HepG2 (cell line): ENCODE data around the gene ATG5. TPM values are rescaled to one million over a fixed set of nuclear protein-coding genes. Genes with fewer than 3 reads are reported as not detected.

Experiments
- ATAC-seq: fragments of 200-7000 bp; cut with Tn5 transposase; 3 replicates; pipeline ENCODE4 v1.9.1; 2020; ENCODE audit warnings: mild to moderate bottlenecking, moderate library complexity
- BruUV-seq: library from RNA; stranded (reverse); fragments of 400-500 nt; replicated peaks from 2 replicates; lab custom pipeline; 2021; lab: Mats Ljungman, UMichigan
- CTCF ChIA-PET: fragments of 300-600 bp; formaldehyde crosslinking; extraction: SDS; loops from one replicate; lab custom pipeline; 2021; ENCODE audit warnings: low total read pairs, inconsistent platforms, low intra/inter-chr PET ratio; lab: Yijun Ruan, JAX
- POLR2A ChIA-PET: fragments of 350-600 bp; sonication (Branson Sonifier 250); formaldehyde crosslinking; loops from one replicate; lab custom pipeline; 2020; ENCODE audit warnings: antibody characterized with exemption, inconsistent platforms; lab: Yijun Ruan, JAX
- DNase-seq: peaks from one replicate; pipeline ENCODE4 v3.0.0-alpha.2; 2015; ENCODE audit warnings: low spot score
- FAIRE-seq: peaks from 3 replicates; lab custom pipeline; 2011; peaks lifted over from hg19 to GRCh38; lab: Jason Lieb, UNC
- H2AFZ ChIP-seq: one replicate; pipeline ENCODE4 v1.6.1; 2011; ENCODE audit warnings: low read length, inconsistent platforms
- H3K27ac ChIP-seq: fragments of 300-600 bp; 3 replicates; pipeline ENCODE4 v1.8.0; 2011; ENCODE audit warnings: mixed run types, mild to moderate bottlenecking, mixed read lengths, low read length, inconsistent platforms; ENCODE audit not compliant: insufficient read depth; ENCODE audit errors: extremely low read length
- H3K27me3 ChIP-seq, 2 experiments: fragments of 200-600 bp in 1 of 2; 2 replicates in 1 of 2; 3 replicates in 1 of 2; pipeline versions ENCODE4 v1.6.0 to v1.8.0; 2011; ENCODE audit warnings: low read length in 2 of 2, mild to moderate bottlenecking in 2 of 2, moderate library complexity in 2 of 2, inconsistent platforms in 1 of 2; ENCODE audit not compliant: insufficient read depth in 2 of 2, control insufficient read depth in 1 of 2
- H3K36me3 ChIP-seq, 2 experiments: fragments of 200-600 bp in 1 of 2; replicated peaks in 1 of 2; 2 replicates in 1 of 2; 3 replicates in 1 of 2; pipeline versions ENCODE4 v1.5.1 to v1.8.0; 2011; ENCODE audit warnings: low read length in 2 of 2, inconsistent platforms in 1 of 2; ENCODE audit not compliant: insufficient read depth in 2 of 2, control insufficient read depth in 1 of 2
- H3K4me1 ChIP-seq: 2 replicates; pipeline ENCODE4 v1.5.1; 2012; ENCODE audit warnings: low read length, inconsistent platforms; ENCODE audit not compliant: insufficient read depth
- H3K4me2 ChIP-seq: 2 replicates; pipeline ENCODE4 v1.6.0; 2011; ENCODE audit warnings: low read depth, low read length, inconsistent platforms
- H3K4me3 ChIP-seq, 3 experiments: fragments of 200-600 bp in 1 of 3; sonication (generic), shearing (Covaris generic) in 1 of 3; replicated peaks in 1 of 3; 2 replicates each; pipeline ENCODE4 v1.5.1; 2011 to 2016; ENCODE audit warnings: low read length in 3 of 3, inconsistent platforms in 2 of 3, low read depth in 2 of 3, mild to moderate bottlenecking in 2 of 3, control low read depth in 1 of 3, mixed read lengths in 1 of 3; ENCODE audit not compliant: insufficient read depth in 1 of 3
- H3K79me2 ChIP-seq: one replicate; pipeline ENCODE4 v1.6.1; 2011; ENCODE audit warnings: low read length, inconsistent platforms; ENCODE audit not compliant: insufficient read depth
- H3K9ac ChIP-seq: 2 replicates; pipeline ENCODE4 v1.6.0; 2011; ENCODE audit warnings: mild to moderate bottlenecking, low read depth, low read length, inconsistent platforms; ENCODE audit not compliant: insufficient read depth
- H3K9me3 ChIP-seq: 2 replicates; pipeline ENCODE4 v1.5.1; 2012; ENCODE audit warnings: mild to moderate bottlenecking, low read length
- H4K20me1 ChIP-seq: 2 replicates; pipeline ENCODE4 v1.6.0; 2011; ENCODE audit warnings: inconsistent platforms, mild to moderate bottlenecking, low read length, moderate library complexity; ENCODE audit not compliant: insufficient read depth
- CEBPG ChIP-seq: IDR thresholded peaks from 2 replicates; pipeline ENCODE4 v1.6.1; 2016
- HNRNPL ChIP-seq: fragments of 200-400 bp; formaldehyde crosslinking; IDR thresholded peaks from 2 replicates; pipeline ENCODE4 v1.6.1; 2017; ENCODE audit warnings: mild to moderate bottlenecking, low read depth, low read length
- NFIB ChIP-seq: sonication (generic); formaldehyde crosslinking; IDR thresholded peaks from 2 replicates; pipeline ENCODE4 v1.9.0; 2021; ENCODE audit warnings: missing genetic modification reagents, mild to moderate bottlenecking, borderline replicate concordance
- RCOR2 ChIP-seq: IDR thresholded peaks from 2 replicates; pipeline ENCODE4 v1.6.1; 2016; ENCODE audit warnings: missing biosample characterization, missing genetic modification reagents
- TBX3 ChIP-seq: fragments of 450-650 bp; IDR thresholded peaks from 2 replicates; pipeline ENCODE4 v1.6.1; 2017; ENCODE audit warnings: antibody characterized with exemption, mild to moderate bottlenecking, inconsistent platforms, borderline replicate concordance
- ZNF225 ChIP-seq: sonication (generic); formaldehyde crosslinking; IDR thresholded peaks from 2 replicates; pipeline ENCODE4 v1.4.0; 2020; ENCODE audit warnings: mild to moderate bottlenecking, missing genetic modification reagents
- ZNF326 ChIP-seq: sonication (generic); formaldehyde crosslinking; IDR thresholded peaks from 2 replicates; pipeline ENCODE4 v1.4.0; 2020; ENCODE audit warnings: missing genetic modification reagents, borderline replicate concordance
- WGBS: methylation state at CpG from one replicate; pipeline ENCODE4 v1.1.6; 2017; ENCODE audit warnings: low lambda C conversion rate; 5-methylcytosine and 5-hydroxymethylcytosine counted together
- in situ Hi-C: cut with HindIII; loops from 2 replicates; pipeline ENCODE4 v1.10.0; 2017; ENCODE audit warnings: low pct_unique_long_range_greater_than_20kb; ENCODE audit not compliant: extremely low pct_ligation_motif_present
- intact Hi-C: fragments of 100-400 bp; cut with micrococcal nuclease; formaldehyde crosslinking; loops from one replicate; pipeline ENCODE4 v1.10.0; 2022; ENCODE audit not compliant: unreplicated experiment
- polyA plus RNA-seq, 8 experiments: library from polyadenylated mRNA; depleted of rRNA in 3 of 8; stranded (reverse) in 7 of 8; unstranded in 1 of 8; fragments of >200 nt; fragmentation: Illumina TruSeq in 4 of 8; extraction: Trizol in 4 of 8; gene quantifications; 2 replicates each; pipeline versions ENCODE4 v1.2.1 to v1.2.3, GENCODE V29; 2011 to 2016; ENCODE audit warnings: low read depth in 4 of 8, missing spikeins in 1 of 8, mixed read lengths in 1 of 8; ENCODE audit not compliant: insufficient read depth in 1 of 8
- total RNA-seq, 5 experiments: library from RNA; depleted of rRNA; stranded (reverse); fragments of >200 nt; fragmentation: Illumina TruSeq; extraction: Trizol; gene quantifications; 2 replicates each; pipeline ENCODE4 v1.2.3, GENCODE V29; 2016; ENCODE audit warnings: low read depth in 1 of 5

The ATG5 gene
- total and polyA plus RNA-seq, 2 of the 13 experiments (the other 11 are each of a cell fraction or from before 2014, with no cell fraction given): 21.3 to 48.0 TPM

DNA sequence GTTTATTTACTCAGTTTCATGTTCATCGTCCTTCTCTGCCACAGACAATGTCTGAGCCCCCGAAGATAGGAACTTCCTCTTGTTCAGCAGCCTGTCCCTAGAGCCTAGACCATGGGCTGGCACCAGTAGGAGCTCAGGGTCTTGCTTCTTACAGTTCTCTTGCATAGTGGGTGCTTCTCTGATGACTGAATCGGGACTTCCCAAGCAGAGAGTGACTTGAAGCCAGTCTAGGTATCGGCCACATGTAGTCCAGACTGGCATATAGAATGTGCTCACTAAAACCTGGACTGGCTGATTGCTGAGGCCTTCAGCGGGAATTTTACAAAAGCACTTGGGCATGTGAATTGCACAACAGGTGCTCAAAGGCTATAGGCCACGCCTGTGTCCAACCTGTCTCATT lies 187.4 kb downstream of the ATG5 start:
- H3K9ac ChIP-seq: no peak overlapping the region
- H3K27me3 ChIP-seq: peaks cover 0 to 13% of the 10 kb centered on the region in 2 experiments; a peak in 2 of 5 replicates
- no peak for ATAC-seq
- no peak overlapping the region for H3K27ac ChIP-seq
- ChIA-PET CTCF (no interaction called here), POLR2A (no interaction called here)
- no peak for FAIRE-seq
- no peaks in the 10 kb centered on the region for H3K9me3 ChIP-seq
- no peak for DNase-seq
- no peaks in the 10 kb centered on the region for H3K36me3 ChIP-seq
- no peak overlapping the region for H3K4me3 ChIP-seq
- TF ChIP-seq ZNF326 (CRISPR knock-in tag) (no peak), TBX3 (no peak), ZNF225 (CRISPR knock-in tag) (no peak)
- peaks cover 21% of the 10 kb centered on the region for H3K4me1 ChIP-seq
- no peak overlapping the region for H2AFZ ChIP-seq
- intact Hi-C loops: no loop called here
- no peaks in the 10 kb centered on the region for H3K79me2 ChIP-seq
- H4K20me1 ChIP-seq: no peaks in the 10 kb centered on the region
- in situ Hi-C loops: no loop called here
- BruUV-seq: no TSS peak
- 23% methylated on average over 6 of the region's 6 CpGs for WGBS
- H3K4me2 ChIP-seq: no peak overlapping the region

DNA sequence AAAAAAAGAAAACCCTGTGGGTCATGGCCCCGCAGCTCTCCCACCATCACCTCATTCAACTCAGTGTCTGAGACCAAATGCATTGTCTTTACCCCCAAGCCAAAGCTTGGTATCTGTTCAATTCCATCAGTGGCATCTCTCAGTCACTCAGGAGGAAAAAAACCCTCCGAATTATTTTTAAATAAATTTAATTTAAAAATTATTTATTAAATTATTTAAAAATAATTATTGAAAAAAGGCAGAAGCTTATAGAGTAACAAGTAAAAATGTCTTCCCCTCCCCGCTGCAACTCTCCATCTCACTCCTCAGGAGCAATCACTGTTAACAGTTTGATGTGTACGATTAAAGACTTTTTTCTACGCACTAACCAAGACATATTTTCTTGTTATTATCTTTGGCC lies 188.7 kb downstream of the ATG5 start:
- Histone ChIP-seq H3K36me3 (no peaks in the 10 kb centered on the region), H3K4me1 (peaks cover 21% of the 10 kb centered on the region), H3K27me3 (peaks cover 0 to 10% of the 10 kb centered on the region in 2 experiments; a peak in 1 of 5 replicates), H3K4me3 (no peak overlapping the region), H3K9me3 (no peaks in the 10 kb centered on the region), H3K9ac (no peak overlapping the region), H3K79me2 (no peaks in the 10 kb centered on the region), H2AFZ (no peak overlapping the region), H3K4me2 (no peak overlapping the region), H4K20me1 (no peaks in the 10 kb centered on the region), H3K27ac (no peak overlapping the region)
- POLR2A ChIA-PET: no interaction called here
- BruUV-seq: no TSS peak
- ATAC-seq (no peak), FAIRE-seq (no peak), DNase-seq (no peak)
- in situ Hi-C loops (no loop called here), intact Hi-C loops (no loop called here)
- WGBS: 49% methylated on average over 5 of the region's 5 CpGs
- CTCF ChIA-PET: no interaction called here
- no peak for TF ChIP-seq HNRNPL
- no peak for TF ChIP-seq CEBPG (CRISPR knock-in tag)
- TF ChIP-seq RCOR2: no peak
- TF ChIP-seq NFIB (CRISPR knock-in tag): no peak
